Left hindlimb (tissue), 1 donor: ENCODE results near the gene CCNF.
"Not testable (repeated sequence)": the region's sequence is repeated elsewhere in the genome, so short reads cannot be mapped to it uniquely, and the experiment has no call there.

ENCODE experiments used
- DNase-seq: peaks from one replicate; pipeline ENCODE4 v3.0.0-alpha.2; 2018

The CCNF gene

GRCh38 chr16:2429771-2430663 is 770 bp downstream of the CCNF start:
- no peak for DNase-seq

GRCh38 chr16:2432286-2432685 is 3.0 kb downstream of the CCNF start:
- DNase-seq, result no peak

- DNase-seq, result no peak
Measured at GRCh38 chr16:2432801-2433505, 3.7 kb downstream of the CCNF start.

GRCh38 chr16:2435236-2435635 is 6.0 kb downstream of the CCNF start:
- not testable (repeated sequence) for DNase-seq

- DNase-seq, result no peak
Measured at GRCh38 chr16:2436110-2436509, 6.9 kb downstream of the CCNF start.

- no peak for DNase-seq
Measured at GRCh38 chr16:2437032-2437790, 8.0 kb downstream of the CCNF start.

- no peak for DNase-seq
Measured at GRCh38 chr16:2438121-2438520, 8.9 kb downstream of the CCNF start.

- DNase-seq, result no peak
Measured at GRCh38 chr16:2439598-2439997, 10.4 kb downstream of the CCNF start.

- not testable (repeated sequence) for DNase-seq
Measured at GRCh38 chr16:2441143-2441804, 12.0 kb downstream of the CCNF start.

GRCh38 chr16:2443555-2443954 is 14.3 kb downstream of the CCNF start:
- no peak for DNase-seq

GRCh38 chr16:2447920-2448583 is 18.8 kb downstream of the CCNF start:
- no peak for DNase-seq

GRCh38 chr16:2449118-2449517 is 19.9 kb downstream of the CCNF start:
- DNase-seq, result no peak

GRCh38 chr16:2450535-2450934 is 21.3 kb downstream of the CCNF start:
- DNase-seq, result no peak

- no peak for DNase-seq
Measured at GRCh38 chr16:2450975-2451381, 21.7 kb downstream of the CCNF start.

GRCh38 chr16:2451851-2452320 is 22.6 kb downstream of the CCNF start:
- no peak for DNase-seq

- no peak for DNase-seq
Measured at GRCh38 chr16:2452650-2453049, 23.4 kb downstream of the CCNF start.

- DNase-seq, result no peak
Measured at GRCh38 chr16:2455081-2455845, 26.0 kb downstream of the CCNF start.

- DNase-seq, result no peak
Measured at GRCh38 chr16:2456551-2457153, 27.4 kb downstream of the CCNF start.

GRCh38 chr16:2457267-2457666 is 28.0 kb downstream of the CCNF start:
- DNase-seq, result no peak

- DNase-seq, result no peak
Measured at GRCh38 chr16:2457946-2458345, 28.7 kb downstream of the CCNF start.
